ENCODE measurements around the gene GMPR.

The GMPR gene

DNA sequence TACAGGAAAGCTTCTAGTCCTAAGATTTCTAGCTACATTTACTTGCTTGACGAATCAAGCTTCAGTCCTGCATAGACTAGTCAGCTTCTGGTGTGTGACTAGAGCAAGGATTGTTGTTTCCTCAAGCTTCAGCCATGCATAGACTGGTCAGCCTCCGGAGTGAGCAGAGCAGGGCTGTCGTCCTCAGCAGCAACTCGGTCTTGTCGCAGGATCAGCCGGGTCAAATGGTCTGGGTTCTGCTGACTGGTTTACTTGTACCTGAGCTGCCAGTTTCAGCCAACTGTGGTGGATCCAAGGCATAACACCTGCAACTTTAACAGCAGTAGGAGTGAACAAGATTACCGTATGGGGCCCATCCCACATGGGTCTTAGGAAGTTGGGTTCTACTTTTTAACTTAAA is 10.8 kb upstream of the GMPR start:
- TF ChIP-seq, protein P1, sequence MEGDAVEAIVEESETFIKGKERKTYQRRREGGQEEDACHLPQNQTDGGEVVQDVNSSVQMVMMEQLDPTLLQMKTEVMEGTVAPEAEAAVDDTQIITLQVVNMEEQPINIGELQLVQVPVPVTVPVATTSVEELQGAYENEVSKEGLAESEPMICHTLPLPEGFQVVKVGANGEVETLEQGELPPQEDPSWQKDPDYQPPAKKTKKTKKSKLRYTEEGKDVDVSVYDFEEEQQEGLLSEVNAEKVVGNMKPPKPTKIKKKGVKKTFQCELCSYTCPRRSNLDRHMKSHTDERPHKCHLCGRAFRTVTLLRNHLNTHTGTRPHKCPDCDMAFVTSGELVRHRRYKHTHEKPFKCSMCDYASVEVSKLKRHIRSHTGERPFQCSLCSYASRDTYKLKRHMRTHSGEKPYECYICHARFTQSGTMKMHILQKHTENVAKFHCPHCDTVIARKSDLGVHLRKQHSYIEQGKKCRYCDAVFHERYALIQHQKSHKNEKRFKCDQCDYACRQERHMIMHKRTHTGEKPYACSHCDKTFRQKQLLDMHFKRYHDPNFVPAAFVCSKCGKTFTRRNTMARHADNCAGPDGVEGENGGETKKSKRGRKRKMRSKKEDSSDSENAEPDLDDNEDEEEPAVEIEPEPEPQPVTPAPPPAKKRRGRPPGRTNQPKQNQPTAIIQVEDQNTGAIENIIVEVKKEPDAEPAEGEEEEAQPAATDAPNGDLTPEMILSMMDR (IDR thresholded peaks at IDR 0.05; ENCODE audit: low read depth, low read length, missing control alignments), result no peak
- H3K36me3 ChIP-seq (replicated peaks), result no peaks in the 10 kb centered on the region
- H3K27me3 ChIP-seq (replicated peaks), result peaks cover 11% of the 10 kb centered on the region
- in situ Hi-C loops (cut with HindIII; ENCODE audit: low pct_ligation_motif_present, low sequenced_read_pairs), result no loop called here
- H3K4me3 ChIP-seq (ENCODE audit: low read depth, low read length), result no peak overlapping the region
- H3K27ac ChIP-seq, result no peak overlapping the region
- no peak for DNase-seq

DNA sequence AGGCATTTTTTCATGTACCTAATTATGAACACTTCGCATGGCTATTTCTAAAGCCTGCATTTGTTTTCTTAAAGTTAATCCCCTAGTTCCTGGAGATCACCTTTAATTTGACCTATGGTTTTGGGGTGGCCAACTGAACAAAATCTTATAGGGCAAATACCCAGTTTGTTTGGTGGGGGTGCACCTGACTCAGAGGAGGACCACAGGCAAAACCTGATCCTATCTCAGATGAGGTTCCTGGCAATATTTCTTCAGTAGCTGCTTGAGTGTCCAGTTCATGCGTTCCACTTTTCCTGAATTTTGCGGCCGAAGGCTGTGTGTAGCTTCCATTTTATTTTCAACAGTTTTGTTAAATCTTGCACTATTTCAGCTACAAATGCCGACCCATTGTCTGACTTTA is 10.3 kb upstream of the GMPR start:
- no peaks in the 10 kb centered on the region for H3K36me3 ChIP-seq (replicated peaks)
- H3K27ac ChIP-seq, result no peak overlapping the region
- in situ Hi-C loops (cut with HindIII; ENCODE audit: low pct_ligation_motif_present, low sequenced_read_pairs), result no loop called here
- TF ChIP-seq, protein P1 (IDR thresholded peaks at IDR 0.05; ENCODE audit: low read depth, low read length, missing control alignments), result no peak
- peaks cover 11% of the 10 kb centered on the region for H3K27me3 ChIP-seq (replicated peaks)
- no peak overlapping the region for H3K4me3 ChIP-seq (ENCODE audit: low read depth, low read length)
- no peak for DNase-seq

DNA sequence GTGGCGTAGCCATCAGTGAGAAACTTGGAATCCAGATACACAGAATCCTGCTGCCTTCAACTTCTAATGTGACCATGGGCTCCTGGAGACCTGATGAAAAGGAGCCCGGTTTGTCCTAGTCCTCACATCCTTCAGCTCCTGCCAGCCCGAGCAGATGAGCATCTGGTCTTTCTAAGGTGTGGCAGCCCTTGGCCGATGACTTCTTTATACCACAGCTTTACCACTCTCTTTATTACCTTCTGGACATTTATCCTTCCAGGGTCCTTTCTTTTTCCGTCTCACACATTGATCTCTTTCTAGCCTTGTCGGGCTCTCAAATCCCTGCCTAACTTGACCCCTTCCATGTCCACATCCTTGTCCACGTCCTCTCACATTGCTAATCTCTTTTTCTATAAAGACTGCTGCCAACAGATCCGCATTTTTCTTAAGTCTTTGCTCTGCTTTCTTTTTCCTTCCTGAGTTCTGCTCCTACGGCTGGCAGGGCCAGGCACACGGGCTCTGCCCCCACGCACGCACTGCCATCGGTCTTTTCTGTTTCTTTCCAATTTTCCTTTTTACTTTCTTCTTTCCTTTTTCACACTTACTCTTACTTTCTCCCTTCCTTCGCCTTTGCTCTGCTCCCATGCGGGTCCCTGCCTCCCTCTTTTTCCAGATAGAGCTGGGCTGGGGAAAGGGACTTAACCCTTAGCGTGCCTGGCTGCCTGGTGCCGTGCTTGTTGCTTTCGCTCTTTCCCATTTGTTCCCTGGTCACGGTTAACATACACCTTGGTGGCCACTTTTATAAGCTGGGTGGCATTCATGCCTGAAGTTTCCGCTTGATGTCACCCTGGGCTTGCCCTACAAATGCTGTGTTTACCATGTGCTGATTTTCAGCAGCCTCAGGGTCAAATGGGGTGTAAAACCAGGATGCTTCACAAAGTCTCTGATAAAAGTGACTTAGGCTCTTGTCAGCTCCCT is 9.4 kb upstream of the GMPR start:
- in situ Hi-C loops (cut with HindIII; ENCODE audit: low pct_ligation_motif_present, low sequenced_read_pairs), result no loop called here
- Histone ChIP-seq H3K27me3 (replicated peaks) (peaks cover 11% of the 10 kb centered on the region), H3K27ac (no peak overlapping the region), H3K36me3 (replicated peaks) (no peaks in the 10 kb centered on the region), H3K4me3 (ENCODE audit: low read depth, low read length) (no peak overlapping the region)
- TF ChIP-seq, protein P1 (IDR thresholded peaks at IDR 0.05; ENCODE audit: low read depth, low read length, missing control alignments), result no peak
- DNase-seq, result no peak

DNA sequence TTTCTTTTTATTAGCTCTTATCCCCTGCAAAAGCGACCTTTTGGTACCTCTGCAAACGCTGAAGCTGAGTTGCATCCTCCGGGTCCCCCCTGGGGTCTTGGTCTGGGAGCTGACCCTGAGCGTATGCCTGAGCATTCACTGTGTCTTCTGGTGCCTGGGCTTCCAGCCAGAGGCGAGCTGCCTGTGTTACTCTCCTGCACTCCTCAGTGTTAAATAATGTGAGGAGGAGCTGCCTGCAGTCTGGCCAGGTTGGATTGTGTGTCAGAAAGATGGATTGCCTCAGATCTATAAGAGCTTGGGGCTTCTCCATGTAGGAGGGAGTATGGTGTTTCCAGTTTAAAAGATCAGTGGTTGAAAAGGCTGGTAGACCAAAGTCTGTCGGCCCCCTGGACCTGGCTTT is 8.7 kb upstream of the GMPR start:
- in situ Hi-C loops (cut with HindIII; ENCODE audit: low pct_ligation_motif_present, low sequenced_read_pairs), result no loop called here
- no peak for DNase-seq
- peaks cover 11% of the 10 kb centered on the region for H3K27me3 ChIP-seq (replicated peaks)
- TF ChIP-seq, protein P1 (IDR thresholded peaks at IDR 0.05; ENCODE audit: low read depth, low read length, missing control alignments), result no peak
- no peaks in the 10 kb centered on the region for H3K36me3 ChIP-seq (replicated peaks)
- H3K4me3 ChIP-seq (ENCODE audit: low read depth, low read length), result no peak overlapping the region
- no peak overlapping the region for H3K27ac ChIP-seq

DNA sequence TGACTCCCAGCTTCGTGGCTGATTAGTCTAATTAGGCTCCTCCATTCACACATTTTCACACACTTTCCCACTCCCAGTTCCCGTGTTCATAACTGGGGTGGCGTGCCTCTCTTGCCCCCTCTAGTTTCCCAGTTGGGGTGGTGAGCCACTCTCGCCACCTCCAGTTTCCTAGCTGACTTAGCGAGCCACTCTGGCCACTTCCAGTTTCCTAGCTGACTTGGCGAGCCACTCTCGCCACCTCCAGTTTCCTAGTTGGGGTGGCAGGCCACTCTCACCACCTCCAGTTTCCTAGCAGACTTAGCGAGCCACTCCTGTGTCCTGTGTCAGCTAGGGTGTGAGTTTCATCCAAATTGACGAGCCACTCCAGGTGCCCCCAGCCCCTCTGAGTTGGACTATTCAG is 7.4 kb upstream of the GMPR start:
- in situ Hi-C loops (cut with HindIII; ENCODE audit: low pct_ligation_motif_present, low sequenced_read_pairs), result no loop called here
- Histone ChIP-seq H3K4me3 (ENCODE audit: low read depth, low read length) (no peak overlapping the region), H3K36me3 (replicated peaks) (no peaks in the 10 kb centered on the region), H3K27ac (no peak overlapping the region), H3K27me3 (replicated peaks) (peaks cover 11% of the 10 kb centered on the region)
- TF ChIP-seq, protein P1 (IDR thresholded peaks at IDR 0.05; ENCODE audit: low read depth, low read length, missing control alignments), result no peak
- no peak for DNase-seq

Data from brain microvascular endothelial cell (primary cell).